ENCODE data around the gene RELA.
"Not testable (repeated sequence)": the region's sequence is repeated elsewhere in the genome, so short reads cannot be mapped to it uniquely, and the experiment has no call there.

RELA gene

GRCh38 chr11:65663639-65664200 is 1.0 kb upstream of the RELA start:
- DNase-seq = no peak

GRCh38 chr11:65662247-65662798 is 393 bp downstream of the RELA start:
- no peak for DNase-seq

- DNase-seq = no peak
Measured at GRCh38 chr11:65661599-65662246, 993 bp downstream of the RELA start.

GRCh38 chr11:65660908-65661307 is 1.8 kb downstream of the RELA start:
- DNase-seq = not testable (repeated sequence)

- DNase-seq = no peak
Measured at GRCh38 chr11:65660038-65660437, 2.7 kb downstream of the RELA start.

- no peak for DNase-seq
Measured at GRCh38 chr11:65658174-65659021, 4.3 kb downstream of the RELA start.

GRCh38 chr11:65657426-65657825 is 5.3 kb downstream of the RELA start:
- no peak for DNase-seq

GRCh38 chr11:65655570-65656332 is 7.0 kb downstream of the RELA start:
- DNase-seq = no peak

- DNase-seq = no peak
Measured at GRCh38 chr11:65654375-65655349, 8.1 kb downstream of the RELA start.

- DNase-seq = no peak
Measured at GRCh38 chr11:65653229-65654225, 9.2 kb downstream of the RELA start.

- no peak for DNase-seq
Measured at GRCh38 chr11:65652511-65653228, 10.0 kb downstream of the RELA start.

- no peak for DNase-seq
Measured at GRCh38 chr11:65651589-65652510, 10.9 kb downstream of the RELA start.

- DNase-seq = no peak
Measured at GRCh38 chr11:65651339-65651588, 11.5 kb downstream of the RELA start.

GRCh38 chr11:65650547-65651338 is 12.0 kb downstream of the RELA start:
- DNase-seq = no peak

- DNase-seq = no peak
Measured at GRCh38 chr11:65649656-65650546, 12.8 kb downstream of the RELA start.

- DNase-seq = no peak
Measured at GRCh38 chr11:65648997-65649493, 13.7 kb downstream of the RELA start.
